Measurements from ENCODE around the gene TMEM163. TPM values are rescaled to one million over a fixed set of nuclear protein-coding genes. Genes with fewer than 3 reads are reported as not detected.
"Not testable (repeated sequence)": the region's sequence is repeated elsewhere in the genome, so short reads cannot be mapped to it uniquely, and the experiment has no call there.

TMEM163 gene
- total RNA-seq, 3 donors from 2014 or later: 0.13 to 0.20 (median 0.14) TPM

DNA sequence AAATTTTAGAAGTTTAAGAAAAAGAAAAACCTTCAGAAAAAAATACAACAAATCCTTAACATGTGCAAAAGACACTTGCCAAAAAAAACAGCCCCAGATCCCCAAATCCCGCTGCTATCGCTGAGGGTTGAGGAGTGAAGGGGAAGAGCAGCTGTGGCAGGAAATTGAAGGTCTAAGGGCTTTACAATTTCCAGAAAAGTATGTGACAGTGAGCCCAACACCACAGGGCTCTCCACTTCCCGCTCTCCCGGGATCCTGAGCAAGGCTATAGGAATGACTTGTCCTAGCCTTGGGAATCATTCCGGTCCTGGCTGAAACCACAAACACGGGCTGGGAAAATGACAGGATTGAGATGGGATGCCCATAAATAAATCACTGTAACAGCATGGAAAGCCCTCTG lies 191.4 kb downstream of the TMEM163 start:
- ATAC-seq (no peak), DNase-seq (no peak)
- Mint-ChIP-seq H3K4me3 (no peak overlapping the region), H3K27me3 (ENCODE audit: low read depth) (no peaks in the 10 kb centered on the region), H3K9me3 (no peaks in the 10 kb centered on the region), H3K4me1 (ENCODE audit: low read depth) (no peaks in the 10 kb centered on the region), H3K36me3 (ENCODE audit: insufficient read depth) (no peaks in the 10 kb centered on the region)

GRCh38 chr2:134522496-134523455 lies 196.0 kb downstream of the TMEM163 start:
- no peak overlapping the region for H3K4me3 Mint-ChIP-seq
- H3K27me3 Mint-ChIP-seq (ENCODE audit: low read depth): peaks cover 4% of the 10 kb centered on the region
- no peaks in the 10 kb centered on the region for H3K9me3 Mint-ChIP-seq
- no peaks in the 10 kb centered on the region for H3K4me1 Mint-ChIP-seq (ENCODE audit: low read depth)
- ATAC-seq: no peak
- DNase-seq: no peak
- H3K36me3 Mint-ChIP-seq (ENCODE audit: insufficient read depth): no peaks in the 10 kb centered on the region

GRCh38 chr2:134518101-134518500 lies 200.7 kb downstream of the TMEM163 start:
- Mint-ChIP-seq H3K4me1 (ENCODE audit: low read depth) (no peaks in the 10 kb centered on the region), H3K9me3 (no peaks in the 10 kb centered on the region), H3K4me3 (no peak overlapping the region), H3K27me3 (ENCODE audit: low read depth) (peaks cover 4% of the 10 kb centered on the region), H3K36me3 (ENCODE audit: insufficient read depth) (no peaks in the 10 kb centered on the region)
- DNase-seq (no peak), ATAC-seq (no peak)

DNA sequence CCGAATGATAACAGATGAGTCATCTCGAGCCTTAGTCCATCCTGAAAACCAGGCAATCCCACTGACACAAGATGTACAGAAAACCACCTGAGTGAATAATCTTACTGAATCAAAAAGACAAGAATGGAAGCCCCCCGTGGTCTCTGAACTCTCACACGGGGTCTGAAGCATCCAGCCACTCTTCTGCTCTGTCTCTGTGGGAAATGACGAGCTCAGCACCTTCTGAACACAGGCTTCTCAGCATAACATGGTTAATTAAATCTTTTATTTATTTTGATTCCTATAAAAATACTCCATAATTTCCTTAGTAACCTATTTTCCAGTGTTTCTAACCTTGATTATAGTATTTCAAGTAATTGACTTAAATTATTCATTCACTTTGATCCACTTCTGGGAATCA lies 203.7 kb downstream of the TMEM163 start:
- DNase-seq (no peak), ATAC-seq (no peak)
- no peak overlapping the region for H3K4me3 Mint-ChIP-seq
- peaks cover 4% of the 10 kb centered on the region for H3K27me3 Mint-ChIP-seq (ENCODE audit: low read depth)
- no peaks in the 10 kb centered on the region for H3K4me1 Mint-ChIP-seq (ENCODE audit: low read depth)
- no peaks in the 10 kb centered on the region for H3K9me3 Mint-ChIP-seq
- H3K36me3 Mint-ChIP-seq (ENCODE audit: insufficient read depth): no peaks in the 10 kb centered on the region

DNA sequence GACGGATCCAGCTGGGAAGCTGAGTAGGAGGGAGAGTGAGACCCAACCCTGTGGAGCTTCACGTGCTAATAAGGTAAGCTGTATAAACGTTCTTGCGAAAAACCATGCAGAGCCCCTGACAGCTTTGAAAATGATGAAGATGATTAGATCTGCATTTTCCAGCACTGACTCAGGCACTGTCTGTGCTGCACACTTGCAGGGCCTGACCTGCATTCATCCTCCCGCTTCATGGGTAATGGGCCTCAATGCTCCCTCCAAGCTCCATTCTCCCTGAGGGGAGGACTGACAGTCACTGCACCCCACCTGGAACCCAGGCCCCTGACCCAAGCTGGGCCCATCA lies 205.4 kb downstream of the TMEM163 start:
- Mint-ChIP-seq H3K9me3 (no peaks in the 10 kb centered on the region), H3K36me3 (ENCODE audit: insufficient read depth) (no peaks in the 10 kb centered on the region), H3K4me3 (no peak overlapping the region), H3K27me3 (ENCODE audit: low read depth) (no peaks in the 10 kb centered on the region), H3K4me1 (ENCODE audit: low read depth) (no peaks in the 10 kb centered on the region)
- no peak for DNase-seq
- no peak for ATAC-seq

DNA sequence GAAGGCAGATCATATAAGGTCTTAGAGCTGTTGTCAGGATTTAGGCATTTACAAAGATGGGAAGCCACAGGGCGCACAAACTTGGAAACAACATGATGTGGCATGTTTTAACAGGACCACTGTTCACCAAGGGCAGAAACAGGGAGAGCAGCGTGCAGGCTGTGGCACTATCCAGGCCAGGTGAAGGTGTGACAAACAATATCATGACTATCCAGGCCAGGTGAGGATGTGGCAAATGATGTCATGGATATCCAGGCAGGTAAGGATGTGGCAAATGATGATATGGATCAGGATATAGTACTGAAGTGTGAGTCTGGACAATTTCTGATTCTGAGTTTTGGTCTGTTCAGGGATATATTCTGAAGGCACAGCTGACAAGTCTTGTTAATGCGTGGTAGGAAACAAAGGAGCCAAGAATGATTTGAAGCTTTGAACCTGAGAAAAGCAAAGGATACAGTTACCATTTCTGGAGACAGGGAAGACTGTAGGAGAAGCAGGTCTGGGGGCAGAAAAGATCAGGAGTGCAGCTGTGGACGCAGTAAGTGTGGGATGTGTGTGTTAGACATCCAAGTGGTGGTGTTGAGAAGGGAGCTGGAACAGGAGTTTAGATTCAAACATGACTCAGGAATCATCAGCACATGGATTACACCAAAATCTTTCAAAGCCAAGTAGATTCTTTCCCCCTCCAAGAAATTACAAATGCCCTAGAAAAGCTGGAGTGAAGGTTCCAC lies 205.9 kb downstream of the TMEM163 start:
- Mint-ChIP-seq H3K27me3 (ENCODE audit: low read depth) (no peaks in the 10 kb centered on the region), H3K36me3 (ENCODE audit: insufficient read depth) (no peaks in the 10 kb centered on the region), H3K9me3 (no peaks in the 10 kb centered on the region)

DNA sequence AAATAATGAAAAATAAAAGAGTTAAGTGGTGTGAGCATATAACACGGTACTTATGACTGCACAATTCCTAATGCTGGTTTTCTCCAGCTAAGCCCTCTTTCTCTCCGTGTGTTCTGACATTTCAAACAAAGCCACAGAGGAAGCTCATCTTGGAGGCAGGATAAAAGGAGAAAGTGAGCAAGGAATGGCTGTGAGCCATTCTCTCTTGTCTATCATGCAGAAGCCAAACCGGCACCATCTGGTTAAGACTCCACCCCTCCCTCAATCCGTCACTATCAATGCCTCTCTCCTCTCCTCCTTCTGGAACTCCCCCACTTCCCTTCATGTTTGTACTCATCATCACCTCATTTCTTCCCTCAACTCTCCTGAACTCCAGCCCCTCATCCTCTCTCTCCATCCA lies 210.4 kb downstream of the TMEM163 start:
- DNase-seq (no peak), ATAC-seq (no peak)
- Mint-ChIP-seq H3K4me3 (no peak overlapping the region), H3K4me1 (ENCODE audit: low read depth) (no peaks in the 10 kb centered on the region), H3K9me3 (peaks cover 3% of the 10 kb centered on the region), H3K27me3 (ENCODE audit: low read depth) (no peaks in the 10 kb centered on the region), H3K36me3 (ENCODE audit: insufficient read depth) (no peaks in the 10 kb centered on the region)

More for the DNA sequence above, 205.9 kb downstream of the TMEM163 start:
- Mint-ChIP-seq H3K4me3 (no peak overlapping the region), H3K4me1 (ENCODE audit: low read depth) (no peaks in the 10 kb centered on the region)
- no peak for ATAC-seq
- DNase-seq: no peak

- ATAC-seq (no peak), DNase-seq (no peak)
- H3K9me3 Mint-ChIP-seq: peaks cover 4% of the 10 kb centered on the region
- no peaks in the 10 kb centered on the region for H3K27me3 Mint-ChIP-seq (ENCODE audit: low read depth)
- no peak overlapping the region for H3K4me3 Mint-ChIP-seq
- H3K4me1 Mint-ChIP-seq (ENCODE audit: low read depth): no peaks in the 10 kb centered on the region
- no peaks in the 10 kb centered on the region for H3K36me3 Mint-ChIP-seq (ENCODE audit: insufficient read depth)
Measured at GRCh38 chr2:134507697-134508096, 211.1 kb downstream of the TMEM163 start.

DNA sequence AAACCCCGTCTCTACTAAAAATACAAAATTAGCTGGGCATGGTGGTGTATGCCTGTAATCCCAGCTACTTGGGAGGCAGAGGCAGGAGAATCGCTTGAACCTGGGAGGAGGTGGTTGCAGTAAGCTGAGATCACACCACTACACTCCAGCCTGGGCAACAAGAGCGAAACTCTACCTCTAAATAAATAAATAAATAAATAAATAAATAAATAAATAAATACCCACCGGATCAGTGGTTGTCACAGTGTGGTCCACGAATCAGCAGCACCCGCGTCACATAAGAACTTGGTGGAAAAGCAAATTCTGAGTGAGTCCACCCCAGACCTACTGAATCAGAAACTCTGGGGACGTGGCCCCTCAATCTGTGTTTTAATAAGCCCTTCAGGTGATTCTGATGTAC lies 211.6 kb downstream of the TMEM163 start:
- not testable (repeated sequence) for H3K4me1 Mint-ChIP-seq (ENCODE audit: low read depth); H3K9me3 Mint-ChIP-seq; ATAC-seq; DNase-seq; H3K27me3 Mint-ChIP-seq (ENCODE audit: low read depth); H3K4me3 Mint-ChIP-seq; H3K36me3 Mint-ChIP-seq (ENCODE audit: insufficient read depth)

DNA sequence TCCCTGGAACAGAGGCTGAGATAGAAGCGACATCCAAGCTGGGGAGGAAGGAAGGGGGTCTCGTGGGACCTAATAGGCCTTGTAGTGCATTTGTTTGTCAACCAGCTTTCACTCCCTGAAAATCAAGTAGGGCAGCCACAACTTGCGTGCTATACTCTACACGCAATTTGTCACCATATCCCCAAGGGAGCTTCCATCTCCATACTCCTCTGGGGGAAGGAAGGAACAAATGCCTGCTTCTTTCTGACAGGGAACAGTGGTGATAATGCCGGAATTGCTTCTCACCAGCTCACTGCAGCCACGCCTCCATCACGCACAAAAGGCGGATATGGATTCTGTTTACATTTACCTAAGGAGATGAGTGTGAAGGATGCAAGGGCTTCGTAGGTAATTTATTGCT lies 213.4 kb downstream of the TMEM163 start:
- H3K4me1 Mint-ChIP-seq (ENCODE audit: low read depth): no peaks in the 10 kb centered on the region
- H3K9me3 Mint-ChIP-seq: peaks cover 4% of the 10 kb centered on the region
- no peak overlapping the region for H3K4me3 Mint-ChIP-seq
- H3K27me3 Mint-ChIP-seq (ENCODE audit: low read depth): no peaks in the 10 kb centered on the region
- no peaks in the 10 kb centered on the region for H3K36me3 Mint-ChIP-seq (ENCODE audit: insufficient read depth)
- ATAC-seq (no peak), DNase-seq (no peak)

DNA sequence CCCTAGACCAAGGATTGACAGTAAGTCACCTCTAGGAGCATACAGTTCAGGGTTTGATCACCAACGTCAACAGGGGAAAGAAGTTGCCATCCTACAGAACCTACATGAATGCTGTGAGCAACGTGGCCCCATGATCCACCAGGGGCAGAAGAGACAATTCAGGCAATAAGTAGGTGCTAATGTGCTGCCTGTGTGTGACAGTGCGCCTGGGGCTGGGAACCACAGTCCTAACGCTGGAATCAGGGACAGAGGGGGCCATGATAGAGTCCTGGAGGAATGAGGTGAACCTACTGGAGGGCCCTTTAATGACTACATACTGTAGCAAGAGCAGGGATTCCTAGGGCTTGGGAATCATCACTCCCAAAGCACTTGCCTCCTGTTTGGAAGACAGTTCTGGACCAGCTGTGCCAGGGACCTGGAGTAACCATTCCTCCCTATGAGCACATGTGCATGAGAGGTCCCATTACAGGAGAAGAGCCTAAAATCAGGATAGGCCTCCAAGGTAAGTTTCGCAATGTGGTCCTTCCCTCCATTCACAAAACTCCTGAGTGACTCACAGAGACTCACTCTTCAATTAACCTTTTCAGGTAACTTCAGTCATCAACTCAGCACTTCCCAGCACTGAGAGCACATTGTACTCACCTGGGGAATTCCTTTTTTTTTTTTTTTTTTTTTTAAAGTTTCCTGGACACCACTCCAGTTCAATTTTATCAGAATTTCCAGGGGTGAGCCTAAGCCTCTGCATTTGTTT lies 214.0 kb downstream of the TMEM163 start:
- DNase-seq (no peak), ATAC-seq (no peak)
- Mint-ChIP-seq H3K36me3 (ENCODE audit: insufficient read depth) (no peaks in the 10 kb centered on the region), H3K27me3 (ENCODE audit: low read depth) (no peaks in the 10 kb centered on the region), H3K9me3 (peaks cover 4% of the 10 kb centered on the region), H3K4me3 (no peak overlapping the region), H3K4me1 (ENCODE audit: low read depth) (no peaks in the 10 kb centered on the region)

- Mint-ChIP-seq H3K9me3 (peaks cover 4% of the 10 kb centered on the region), H3K4me3 (no peak overlapping the region), H3K36me3 (ENCODE audit: insufficient read depth) (no peaks in the 10 kb centered on the region), H3K4me1 (ENCODE audit: low read depth) (no peaks in the 10 kb centered on the region), H3K27me3 (ENCODE audit: low read depth) (no peaks in the 10 kb centered on the region)
- no peak for DNase-seq
- no peak for ATAC-seq
Measured at GRCh38 chr2:134502104-134502503, 216.7 kb downstream of the TMEM163 start.

DNA sequence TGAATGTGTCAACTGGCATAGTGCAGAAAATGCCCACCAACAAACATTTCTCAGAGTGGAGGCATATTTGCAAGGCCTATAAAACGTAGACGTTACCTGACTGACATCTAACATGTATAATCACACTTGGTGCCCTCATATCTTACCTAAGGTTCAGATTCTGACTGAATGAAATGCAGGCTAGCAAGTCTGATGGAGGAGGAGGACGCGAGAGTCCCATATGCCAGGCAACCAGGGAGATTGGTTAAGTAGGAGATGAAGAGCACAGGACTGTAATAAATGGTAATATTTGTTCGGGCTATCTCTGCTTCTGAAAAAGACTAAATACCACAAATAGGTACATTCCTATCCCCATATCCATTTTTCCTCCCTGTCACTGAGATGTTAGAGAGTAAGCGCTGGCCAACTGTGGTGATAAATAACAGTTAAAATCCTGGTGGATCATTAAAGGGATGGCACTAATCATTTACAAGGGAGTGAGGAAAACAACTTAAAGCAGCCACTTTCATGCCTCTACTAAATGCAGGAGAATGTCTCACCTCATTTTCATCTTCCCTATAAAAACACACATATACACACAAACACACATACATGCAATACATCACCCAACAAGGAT lies 217.2 kb downstream of the TMEM163 start:
- peaks cover 4% of the 10 kb centered on the region for H3K9me3 Mint-ChIP-seq
- no peak overlapping the region for H3K4me3 Mint-ChIP-seq
- H3K36me3 Mint-ChIP-seq (ENCODE audit: insufficient read depth): no peaks in the 10 kb centered on the region
- no peak for DNase-seq
- no peaks in the 10 kb centered on the region for H3K27me3 Mint-ChIP-seq (ENCODE audit: low read depth)
- H3K4me1 Mint-ChIP-seq (ENCODE audit: low read depth): no peaks in the 10 kb centered on the region
- ATAC-seq: no peak

All from activated T-cell treated with anti-CD3 and anti-CD28 coated beads, Interleukin-2, amount 50 U/mL, for 4 hours (primary cell).